ENCODE results near the gene SIRPB2.
"Not testable (repeated sequence)": the region's sequence is repeated elsewhere in the genome, so short reads cannot be mapped to it uniquely, and the experiment has no call there.

The SIRPB2 gene

DNA sequence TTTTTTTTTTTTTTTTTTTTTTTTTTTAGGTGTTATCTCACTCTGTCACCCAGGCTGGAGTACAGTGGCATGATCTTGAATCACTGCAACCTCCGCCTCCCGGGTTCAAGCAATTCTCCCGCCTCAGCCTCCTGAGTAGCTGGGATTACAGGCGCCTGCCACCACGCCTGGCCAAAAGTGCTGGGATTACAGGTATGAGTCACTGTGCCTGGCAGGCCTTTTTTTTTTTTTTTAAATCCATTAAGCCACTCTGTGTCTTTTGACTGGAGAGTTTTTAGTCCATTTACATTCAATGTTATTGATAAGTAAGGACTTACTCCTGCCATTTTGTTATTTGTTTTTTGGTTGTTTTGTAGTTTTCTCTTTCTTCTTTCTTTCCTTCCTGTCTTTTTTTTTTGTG lies 6.2 kb upstream of the SIRPB2 start:
- not testable (repeated sequence) for H3K4me3 ChIP-seq (ENCODE audit: low read depth, low read length); H3K9ac ChIP-seq (ENCODE audit: low read depth, low read length); H3K9me3 ChIP-seq (ENCODE audit: control insufficient read depth, insufficient read depth, low read length); H3K36me3 ChIP-seq (ENCODE audit: control insufficient read depth, insufficient read depth, low read length); H3K4me1 ChIP-seq (ENCODE audit: control insufficient read depth, insufficient read depth, low read length); H3K27me3 ChIP-seq (ENCODE audit: control insufficient read depth, insufficient read depth, low read length)

DNA sequence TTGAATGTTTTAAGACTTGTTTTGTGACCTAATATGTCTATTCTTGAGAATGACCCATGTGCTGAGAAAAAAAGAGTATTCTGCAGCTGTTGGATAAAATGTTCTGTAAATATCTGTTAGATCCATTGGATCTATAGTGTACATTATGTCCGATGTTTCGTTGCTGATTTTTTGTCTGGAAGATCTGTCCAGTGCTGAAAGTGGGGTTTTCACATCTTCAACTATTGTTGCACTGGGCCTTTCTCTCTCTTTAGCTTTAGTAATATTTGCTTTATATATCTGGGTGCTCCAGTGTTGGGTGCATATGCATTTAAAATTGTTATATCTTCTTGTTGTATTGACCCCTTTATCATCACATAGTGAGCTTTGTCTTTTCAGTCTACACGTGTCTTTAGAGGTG lies 5.7 kb upstream of the SIRPB2 start:
- Histone ChIP-seq H3K4me3 (ENCODE audit: low read depth, low read length) (no peak overlapping the region), H3K4me1 (ENCODE audit: control insufficient read depth, insufficient read depth, low read length) (peaks cover 4% of the 10 kb centered on the region), H3K9ac (ENCODE audit: low read depth, low read length) (no peak overlapping the region), H3K27me3 (ENCODE audit: control insufficient read depth, insufficient read depth, low read length) (peaks cover 7% of the 10 kb centered on the region), H3K36me3 (ENCODE audit: control insufficient read depth, insufficient read depth, low read length) (no peaks in the 10 kb centered on the region), H3K9me3 (ENCODE audit: control insufficient read depth, insufficient read depth, low read length) (no peaks in the 10 kb centered on the region)

DNA sequence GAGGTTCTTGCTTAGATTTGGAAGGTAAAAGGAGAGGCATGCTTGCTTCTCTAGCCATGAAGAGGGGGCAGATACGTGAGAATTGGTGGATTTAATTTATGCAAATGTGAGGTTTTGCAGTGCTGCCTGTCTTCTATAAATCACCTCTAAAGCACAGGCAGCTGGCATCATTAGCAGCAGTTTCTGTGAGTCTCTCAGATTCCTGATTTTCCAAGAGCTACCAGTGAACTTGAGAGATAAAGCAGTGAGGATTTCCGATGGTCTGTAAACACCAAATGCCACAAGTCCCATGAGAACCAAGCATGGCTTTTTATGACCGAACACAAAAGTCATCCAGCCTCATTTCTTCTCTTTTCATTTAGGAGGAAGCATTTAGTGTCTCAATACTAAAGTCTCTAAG lies 3.2 kb upstream of the SIRPB2 start:
- no peaks in the 10 kb centered on the region for H3K4me1 ChIP-seq (ENCODE audit: control insufficient read depth, insufficient read depth, low read length)
- no peak overlapping the region for H3K4me3 ChIP-seq (ENCODE audit: low read depth, low read length)
- no peaks in the 10 kb centered on the region for H3K36me3 ChIP-seq (ENCODE audit: control insufficient read depth, insufficient read depth, low read length)
- no peaks in the 10 kb centered on the region for H3K9me3 ChIP-seq (ENCODE audit: control insufficient read depth, insufficient read depth, low read length)
- peaks cover 4% of the 10 kb centered on the region for H3K27me3 ChIP-seq (ENCODE audit: control insufficient read depth, insufficient read depth, low read length)
- H3K9ac ChIP-seq (ENCODE audit: low read depth, low read length), result no peak overlapping the region

DNA sequence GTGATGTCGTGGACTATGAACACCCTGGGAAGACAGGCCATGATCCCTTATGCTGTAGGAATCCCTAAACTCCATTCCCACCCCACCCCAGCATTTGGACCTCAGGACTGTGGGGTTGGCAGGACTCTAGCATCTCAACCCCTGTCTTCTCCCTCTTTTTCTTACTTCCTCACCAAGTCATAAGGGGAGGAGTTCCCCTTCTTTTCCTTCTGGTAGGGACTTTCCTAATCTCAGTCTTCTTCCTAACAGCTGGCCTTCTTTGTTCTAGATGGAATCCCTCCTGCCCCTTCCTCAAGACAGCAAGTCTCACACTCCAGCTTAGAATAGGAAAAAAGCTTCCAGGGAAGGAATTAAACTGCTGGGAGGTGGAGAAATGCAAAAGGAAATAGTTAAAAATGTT lies 2.3 kb upstream of the SIRPB2 start:
- H3K4me3 ChIP-seq (ENCODE audit: low read depth, low read length), result no peak overlapping the region
- no peaks in the 10 kb centered on the region for H3K9me3 ChIP-seq (ENCODE audit: control insufficient read depth, insufficient read depth, low read length)

DNA sequence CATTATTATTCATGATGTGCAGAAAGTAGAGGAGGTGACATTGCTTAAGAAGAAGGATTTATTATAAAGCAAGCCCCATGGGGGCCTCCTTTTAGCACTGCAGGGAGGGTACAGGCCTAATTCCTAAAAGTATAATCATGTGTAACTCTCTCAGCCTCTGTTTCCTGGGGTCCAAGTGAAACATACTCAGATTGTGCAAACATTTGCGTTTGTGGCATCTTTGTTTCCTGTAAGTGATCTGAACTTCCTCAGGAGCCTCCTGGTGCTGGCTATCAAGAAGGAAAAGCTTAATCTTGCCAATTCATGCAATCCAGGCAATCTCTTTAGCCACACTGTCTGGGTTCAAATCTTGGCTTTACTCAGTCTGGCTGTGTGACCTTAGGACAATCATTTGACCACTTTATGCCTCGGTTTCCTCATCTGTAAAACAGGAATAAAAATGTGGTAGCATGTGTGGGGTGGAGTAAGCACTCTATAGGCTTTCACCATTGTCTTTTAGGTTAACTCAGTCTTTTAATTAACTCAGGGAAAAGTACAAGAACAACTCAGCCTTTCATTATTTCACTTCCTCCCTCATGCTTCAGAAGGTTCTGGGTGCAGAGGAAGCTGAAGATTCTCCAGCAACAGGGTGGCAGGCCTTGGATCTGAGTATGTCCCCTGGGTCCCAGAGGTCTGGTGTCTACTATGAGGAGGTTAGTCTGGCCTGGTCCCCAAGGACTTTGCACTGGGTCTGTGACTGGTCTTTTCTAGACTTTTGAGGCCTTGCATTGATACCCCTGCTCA lies 831 bp upstream of the SIRPB2 start:
- H3K9ac ChIP-seq (ENCODE audit: low read depth, low read length), result no peak overlapping the region
- no peak overlapping the region for H3K4me3 ChIP-seq (ENCODE audit: low read depth, low read length)
- no peaks in the 10 kb centered on the region for H3K36me3 ChIP-seq (ENCODE audit: control insufficient read depth, insufficient read depth, low read length)
- peaks cover 4% of the 10 kb centered on the region for H3K27me3 ChIP-seq (ENCODE audit: control insufficient read depth, insufficient read depth, low read length)
- no peaks in the 10 kb centered on the region for H3K4me1 ChIP-seq (ENCODE audit: control insufficient read depth, insufficient read depth, low read length)
- H3K9me3 ChIP-seq (ENCODE audit: control insufficient read depth, insufficient read depth, low read length), result no peaks in the 10 kb centered on the region

More for the DNA sequence above, 2.3 kb upstream of the SIRPB2 start:
- Histone ChIP-seq H3K4me1 (ENCODE audit: control insufficient read depth, insufficient read depth, low read length) (no peaks in the 10 kb centered on the region), H3K36me3 (ENCODE audit: control insufficient read depth, insufficient read depth, low read length) (no peaks in the 10 kb centered on the region), H3K27me3 (ENCODE audit: control insufficient read depth, insufficient read depth, low read length) (peaks cover 4% of the 10 kb centered on the region), H3K9ac (ENCODE audit: low read depth, low read length) (no peak overlapping the region)

DNA sequence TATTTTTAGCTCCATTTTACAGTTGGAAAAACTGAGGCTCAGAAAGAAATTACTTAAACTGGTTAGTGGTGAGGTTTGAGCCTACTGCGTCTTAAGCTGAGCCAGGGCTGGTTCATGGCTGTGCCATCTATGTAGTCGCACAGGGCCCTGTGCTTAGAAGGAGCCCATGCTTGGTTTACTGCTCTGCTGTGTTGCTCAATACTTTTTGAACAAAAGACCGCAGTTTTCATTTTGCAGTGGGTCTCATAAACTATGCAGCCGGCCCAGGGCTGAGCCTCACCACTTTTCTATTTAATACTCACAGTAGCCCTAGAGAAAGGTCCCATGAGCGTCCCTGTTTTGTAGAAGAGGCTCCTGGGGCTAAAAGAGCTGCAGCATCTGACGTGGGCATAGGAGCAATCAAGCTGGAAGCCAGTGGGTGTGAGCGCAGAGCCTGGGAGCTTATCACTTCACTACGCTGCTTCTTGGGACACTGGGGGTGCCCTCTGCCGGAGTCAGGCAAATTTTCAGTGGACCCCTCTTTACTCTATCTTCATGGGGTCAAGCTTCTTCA lies 501 bp downstream of the SIRPB2 start:
- H3K36me3 ChIP-seq (ENCODE audit: control insufficient read depth, insufficient read depth, low read length), result no peaks in the 10 kb centered on the region
- H3K9me3 ChIP-seq (ENCODE audit: control insufficient read depth, insufficient read depth, low read length), result no peaks in the 10 kb centered on the region
- H3K9ac ChIP-seq (ENCODE audit: low read depth, low read length), result no peak overlapping the region
- no peak overlapping the region for H3K4me3 ChIP-seq (ENCODE audit: low read depth, low read length)
- no peaks in the 10 kb centered on the region for H3K4me1 ChIP-seq (ENCODE audit: control insufficient read depth, insufficient read depth, low read length)
- peaks cover 4% of the 10 kb centered on the region for H3K27me3 ChIP-seq (ENCODE audit: control insufficient read depth, insufficient read depth, low read length)

GRCh38 chr20:1489764-1490436 lies 1.3 kb downstream of the SIRPB2 start:
- no peaks in the 10 kb centered on the region for H3K36me3 ChIP-seq (ENCODE audit: control insufficient read depth, insufficient read depth, low read length)
- no peak overlapping the region for H3K9ac ChIP-seq (ENCODE audit: low read depth, low read length)
- H3K4me1 ChIP-seq (ENCODE audit: control insufficient read depth, insufficient read depth, low read length), result no peaks in the 10 kb centered on the region
- peaks cover 4% of the 10 kb centered on the region for H3K27me3 ChIP-seq (ENCODE audit: control insufficient read depth, insufficient read depth, low read length)
- H3K4me3 ChIP-seq (ENCODE audit: low read depth, low read length), result no peak overlapping the region
- H3K9me3 ChIP-seq (ENCODE audit: control insufficient read depth, insufficient read depth, low read length), result no peaks in the 10 kb centered on the region

DNA sequence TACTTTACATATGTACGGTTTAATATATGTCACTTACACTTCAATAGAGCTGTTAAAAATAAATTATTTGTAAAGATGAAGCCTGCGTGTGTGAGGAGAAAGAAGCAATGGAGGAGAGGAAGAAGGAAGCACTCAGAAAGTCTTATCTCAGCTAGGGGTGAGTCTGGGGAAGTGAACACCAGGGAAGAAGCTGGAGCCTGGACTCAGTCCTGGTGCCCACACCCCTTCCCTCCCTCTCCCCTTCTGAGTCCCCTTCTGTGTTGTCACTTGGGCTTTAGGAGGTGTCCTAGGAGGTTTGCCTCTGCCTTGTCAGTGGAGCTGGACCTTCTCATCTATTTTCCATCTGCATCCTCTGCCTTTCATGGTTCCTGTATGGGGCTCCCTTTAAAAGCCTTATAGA lies 1.9 kb downstream of the SIRPB2 start:
- no peak overlapping the region for H3K9ac ChIP-seq (ENCODE audit: low read depth, low read length)
- no peaks in the 10 kb centered on the region for H3K4me1 ChIP-seq (ENCODE audit: control insufficient read depth, insufficient read depth, low read length)
- H3K9me3 ChIP-seq (ENCODE audit: control insufficient read depth, insufficient read depth, low read length), result no peaks in the 10 kb centered on the region
- no peaks in the 10 kb centered on the region for H3K36me3 ChIP-seq (ENCODE audit: control insufficient read depth, insufficient read depth, low read length)
- no peak overlapping the region for H3K4me3 ChIP-seq (ENCODE audit: low read depth, low read length)
- H3K27me3 ChIP-seq (ENCODE audit: control insufficient read depth, insufficient read depth, low read length), result peaks cover 4% of the 10 kb centered on the region

GRCh38 chr20:1486566-1486965 lies 4.7 kb downstream of the SIRPB2 start:
- no peaks in the 10 kb centered on the region for H3K4me1 ChIP-seq (ENCODE audit: control insufficient read depth, insufficient read depth, low read length)
- no peak overlapping the region for H3K4me3 ChIP-seq (ENCODE audit: low read depth, low read length)
- H3K9me3 ChIP-seq (ENCODE audit: control insufficient read depth, insufficient read depth, low read length), result no peaks in the 10 kb centered on the region
- peaks cover 2% of the 10 kb centered on the region for H3K27me3 ChIP-seq (ENCODE audit: control insufficient read depth, insufficient read depth, low read length)
- H3K36me3 ChIP-seq (ENCODE audit: control insufficient read depth, insufficient read depth, low read length), result no peaks in the 10 kb centered on the region
- H3K9ac ChIP-seq (ENCODE audit: low read depth, low read length), result no peak overlapping the region

DNA sequence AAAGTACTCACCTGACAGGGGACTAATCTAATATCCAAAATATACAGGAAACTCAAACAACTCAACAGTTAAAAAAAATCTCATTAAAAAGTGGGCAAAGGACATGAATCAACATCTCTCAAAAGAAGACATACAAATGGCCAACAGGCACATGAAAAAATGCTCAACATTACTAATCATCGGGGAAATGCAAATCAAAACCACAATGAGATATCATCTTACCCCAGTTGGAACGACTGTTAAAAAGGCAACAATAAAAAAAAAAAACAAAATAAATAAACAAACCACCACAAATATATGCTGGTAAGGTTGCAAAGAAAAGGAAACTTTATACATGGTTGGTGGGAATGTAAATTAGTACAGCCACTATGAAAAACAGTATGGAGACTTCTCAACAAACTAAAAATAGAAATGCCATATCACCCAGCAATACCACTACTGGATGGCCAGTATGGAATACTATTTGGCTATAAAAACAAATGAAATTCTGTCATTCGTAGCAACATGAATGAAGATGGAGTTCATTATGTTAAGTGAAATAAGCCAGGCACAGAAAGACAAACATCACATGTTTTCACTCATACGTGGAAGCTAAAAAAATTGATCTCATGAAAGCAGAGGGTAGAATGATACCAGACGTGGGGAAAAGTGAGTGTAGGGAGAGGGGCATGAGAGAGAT lies 6.6 kb downstream of the SIRPB2 start:
- Histone ChIP-seq H3K4me1 (ENCODE audit: control insufficient read depth, insufficient read depth, low read length) (no peaks in the 10 kb centered on the region), H3K9ac (ENCODE audit: low read depth, low read length) (no peak overlapping the region)

DNA sequence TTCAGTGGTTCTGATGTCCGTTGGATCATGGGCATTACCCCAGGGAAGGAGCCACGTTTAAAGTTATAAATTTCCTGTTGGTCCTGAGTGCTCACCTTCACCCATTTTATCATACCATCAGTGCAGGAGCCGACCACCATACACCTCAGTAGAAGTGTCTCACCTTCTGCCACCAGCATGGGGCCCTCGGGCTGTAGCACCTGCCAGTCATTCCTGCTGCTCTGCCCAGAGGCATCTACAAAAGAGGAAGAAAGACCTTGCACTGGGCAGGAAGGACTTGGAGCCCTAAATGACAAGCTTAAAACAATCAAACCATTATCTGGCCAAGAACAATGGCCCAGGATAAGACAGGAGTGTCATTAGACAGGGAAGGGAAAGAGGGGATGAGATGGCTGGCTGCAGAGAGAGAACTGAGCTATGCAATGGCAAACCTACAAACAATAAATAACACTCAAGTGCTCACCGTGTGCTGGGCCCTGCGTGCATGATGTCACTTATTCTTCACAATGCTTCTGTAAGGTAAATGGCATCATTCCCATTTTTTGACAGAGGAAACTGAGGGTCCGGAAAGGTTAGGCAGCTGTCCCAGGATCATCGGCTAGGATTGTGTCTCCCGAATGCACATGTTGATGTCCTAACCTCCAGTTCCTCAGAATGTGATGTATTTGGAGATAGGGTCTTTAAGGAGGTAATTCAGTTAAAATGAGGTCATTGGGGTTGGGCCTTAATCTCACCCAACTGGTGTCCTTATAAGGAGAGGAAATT lies 11.2 kb downstream of the SIRPB2 start:
- H3K9me3 ChIP-seq (ENCODE audit: control insufficient read depth, insufficient read depth, low read length), result no peaks in the 10 kb centered on the region
- no peaks in the 10 kb centered on the region for H3K4me1 ChIP-seq (ENCODE audit: control insufficient read depth, insufficient read depth, low read length)
- no peaks in the 10 kb centered on the region for H3K36me3 ChIP-seq (ENCODE audit: control insufficient read depth, insufficient read depth, low read length)
- H3K9ac ChIP-seq (ENCODE audit: low read depth, low read length), result no peak overlapping the region
- no peaks in the 10 kb centered on the region for H3K27me3 ChIP-seq (ENCODE audit: control insufficient read depth, insufficient read depth, low read length)
- no peak overlapping the region for H3K4me3 ChIP-seq (ENCODE audit: low read depth, low read length)

More for the DNA sequence above, 6.6 kb downstream of the SIRPB2 start:
- H3K36me3 ChIP-seq (ENCODE audit: control insufficient read depth, insufficient read depth, low read length), result no peaks in the 10 kb centered on the region
- no peaks in the 10 kb centered on the region for H3K27me3 ChIP-seq (ENCODE audit: control insufficient read depth, insufficient read depth, low read length)
- no peaks in the 10 kb centered on the region for H3K9me3 ChIP-seq (ENCODE audit: control insufficient read depth, insufficient read depth, low read length)
- H3K4me3 ChIP-seq (ENCODE audit: low read depth, low read length), result no peak overlapping the region

All from iPS-15b (cell line).